OCI-LY3 (cell line): Measurements from ENCODE around the gene SIRPG.

Source experiments
- H2AFZ ChIP-seq: fragments of 200-600, 300-600 bp; shearing (Covaris generic); 2 replicates; pipeline ENCODE4 v1.6.0; 2014; ENCODE audit warnings: antibody characterized with exemption, low read depth, low read length
- H3K27ac ChIP-seq: fragments of 200-600, 300-600 bp; sonication (generic); 2 replicates; pipeline ENCODE4 v1.5.1; 2014; ENCODE audit warnings: mild to moderate bottlenecking, low read length, moderate library complexity, mixed read lengths
- H3K27me3 ChIP-seq: fragments of 200-600, 300-600 bp; sonication (generic); 2 replicates; pipeline ENCODE4 v1.6.1; 2014; ENCODE audit warnings: low read depth, low read length, mixed read lengths
- H3K36me3 ChIP-seq: fragments of 200-600, 300-600 bp; sonication (generic); replicated peaks from 2 replicates; pipeline ENCODE3; 2014; ENCODE audit warnings: low read depth, low read length, mixed read lengths
- H3K4me1 ChIP-seq: fragments of 300-600, 200-600 bp; sonication (generic); 2 replicates; pipeline ENCODE4 v1.6.1; 2014; ENCODE audit warnings: low read length, mixed read lengths
- H3K4me2 ChIP-seq: fragments of 200-600, 300-600 bp; sonication (generic); 2 replicates; pipeline ENCODE4 v1.6.1; 2014; ENCODE audit warnings: low read length, mixed read lengths
- H3K4me3 ChIP-seq: fragments of 300-600, 200-600 bp; sonication (generic); 2 replicates; pipeline ENCODE4 v1.5.1; 2014; ENCODE audit warnings: antibody characterized with exemption, mild to moderate bottlenecking, low read length, moderate library complexity
- H3K79me2 ChIP-seq: fragments of 300-600, 200-600 bp; shearing (Covaris generic); 2 replicates; pipeline ENCODE4 v1.6.1; 2014; ENCODE audit warnings: mild to moderate bottlenecking, low read length, mixed read lengths
- H3K9ac ChIP-seq: fragments of 300-600, 200-600 bp; shearing (Covaris generic); 2 replicates; pipeline ENCODE4 v1.6.0; 2014; ENCODE audit warnings: mild to moderate bottlenecking, low read length, moderate library complexity
- H3K9me3 ChIP-seq: fragments of 200-600, 300-600 bp; shearing (Covaris generic); 2 replicates; pipeline ENCODE4 v1.6.1; 2014; ENCODE audit warnings: low read length, mixed read lengths; ENCODE audit not compliant: insufficient read depth
- H4K20me1 ChIP-seq: fragments of 200-600, 300-600 bp; sonication (generic); 2 replicates; pipeline ENCODE4 v1.6.1; 2016; ENCODE audit warnings: low read length, mixed read lengths; ENCODE audit not compliant: insufficient read depth
- CTCF ChIP-seq: fragments of 200-600, 300-600 bp; sonication (generic); IDR thresholded peaks from 2 replicates; pipeline ENCODE4 v1.5.1; 2014; ENCODE audit warnings: antibody characterized with exemption, low read length, low read depth
- EZH2phosphoT487 ChIP-seq: fragments of 200-600 bp; shearing (Covaris generic); IDR thresholded peaks from 2 replicates; pipeline ENCODE4 v1.6.1; 2018; ENCODE audit warnings: antibody characterized with exemption, mixed run types, low read depth

The SIRPG gene

GRCh38 chr20:1637226-1637625, 20.4 kb downstream of the SIRPG start:
- Histone ChIP-seq H3K4me3 (no peak overlapping the region), H3K4me2 (no peak overlapping the region), H3K27ac (no peak overlapping the region), H3K36me3 (no peaks in the 10 kb centered on the region), H3K27me3 (peaks cover 11% of the 10 kb centered on the region), H3K9me3 (no peaks in the 10 kb centered on the region), H3K9ac (no peak overlapping the region), H3K4me1 (no peaks in the 10 kb centered on the region), H2AFZ (no peak overlapping the region), H3K79me2 (no peaks in the 10 kb centered on the region), H4K20me1 (no peaks in the 10 kb centered on the region)
- no peak for TF ChIP-seq CTCF
- TF ChIP-seq EZH2phosphoT487: no peak

GRCh38 chr20:1636621-1637020, 21.0 kb downstream of the SIRPG start:
- Histone ChIP-seq H3K79me2 (no peaks in the 10 kb centered on the region), H3K27me3 (peaks cover 11% of the 10 kb centered on the region), H3K9me3 (no peaks in the 10 kb centered on the region), H3K4me2 (no peak overlapping the region), H3K27ac (no peak overlapping the region), H3K9ac (no peak overlapping the region), H2AFZ (no peak overlapping the region), H3K4me3 (no peak overlapping the region), H3K36me3 (no peaks in the 10 kb centered on the region), H4K20me1 (no peaks in the 10 kb centered on the region), H3K4me1 (no peaks in the 10 kb centered on the region)
- no peak for TF ChIP-seq EZH2phosphoT487
- TF ChIP-seq CTCF: peak; percentile 44

GRCh38 chr20:1635291-1635979, 22.1 kb downstream of the SIRPG start:
- Histone ChIP-seq H2AFZ (no peak overlapping the region), H3K4me2 (no peak overlapping the region), H3K9ac (no peak overlapping the region), H3K36me3 (no peaks in the 10 kb centered on the region), H3K27ac (no peak overlapping the region), H3K79me2 (no peaks in the 10 kb centered on the region), H4K20me1 (no peaks in the 10 kb centered on the region), H3K27me3 (peaks cover 11% of the 10 kb centered on the region), H3K4me3 (no peak overlapping the region), H3K4me1 (no peaks in the 10 kb centered on the region), H3K9me3 (no peaks in the 10 kb centered on the region)
- TF ChIP-seq EZH2phosphoT487 (no peak), CTCF (no peak)

- Histone ChIP-seq H3K27me3 (peaks cover 16% of the 10 kb centered on the region), H3K27ac (no peak overlapping the region), H3K9ac (no peak overlapping the region), H3K4me1 (no peaks in the 10 kb centered on the region), H3K4me2 (no peak overlapping the region), H3K9me3 (no peaks in the 10 kb centered on the region), H3K4me3 (no peak overlapping the region), H4K20me1 (no peaks in the 10 kb centered on the region), H3K79me2 (no peaks in the 10 kb centered on the region), H2AFZ (no peak overlapping the region), H3K36me3 (no peaks in the 10 kb centered on the region)
- TF ChIP-seq CTCF: no peak
- no peak for TF ChIP-seq EZH2phosphoT487
These were observed 24.0 kb downstream of the SIRPG start for GRCh38 chr20:1633535-1633934.
